ENCODE data around the gene CSN2. TPM values are rescaled to one million over a fixed set of nuclear protein-coding genes. Genes with fewer than 3 reads are reported as not detected.

CSN2 gene
- not detected in 2 replicates for total RNA-seq

DNA sequence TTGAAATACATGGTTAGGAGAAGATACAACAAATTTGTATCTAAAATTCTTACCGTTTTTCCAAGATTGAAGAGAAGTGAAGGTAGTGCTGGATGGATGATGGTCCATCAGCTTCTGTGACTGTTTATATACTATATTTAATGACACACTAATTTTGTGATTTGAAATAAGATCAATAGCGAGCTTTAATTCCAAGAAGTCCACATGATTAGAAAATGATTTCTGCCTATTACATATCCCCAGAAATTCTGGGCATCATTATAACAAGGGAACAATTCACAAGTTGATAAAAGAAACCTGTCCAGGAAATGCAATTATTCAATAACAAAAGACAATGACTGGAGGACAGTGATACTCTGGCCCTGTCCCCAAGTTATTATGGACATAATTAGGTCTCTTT is at the start of gene CSN2:
TSS of gene CSN2 (minus strand) at position 101 of the 400 bp plus-strand sequence. CDS start 4,733 bp downstream, outside the sequence.

GRCh38 chr4:69995526-69996016 is 30.0 kb upstream of the CSN2 start, which contains the start of gene STATH:
TSS of gene STATH (plus strand) at chr4:69995966. CDS start at chr4:69998438, 2,472 bp downstream.

GRCh38 chr4:69930768-69931167 is 34.8 kb downstream of the CSN2 start, which contains the start of gene CSN1S1:
TSS of gene CSN1S1 (plus strand) at chr4:69931068. CDS start at chr4:69932556, 1,488 bp downstream.

Other genes with a start within 250 kb of the CSN2 start
- gene SULT1B1, start 205.1 kb downstream of the CSN2 start, total RNA-seq, result 0.05 TPM in 1 of 2 replicates, not detected in the other
- gene SULT1E1, start 105.6 kb downstream of the CSN2 start, total RNA-seq, result 0.20 and 0.44 TPM in 2 replicates
- gene CSN1S1, start 34.7 kb downstream of the CSN2 start, total RNA-seq, result not detected in 2 replicates
- not detected in 2 replicates for gene STATH, start 30.2 kb upstream of the CSN2 start, total RNA-seq
- not detected in 2 replicates for gene HTN3, start 62.7 kb upstream of the CSN2 start, total RNA-seq
- gene HTN1, start 84.7 kb upstream of the CSN2 start, total RNA-seq, result not detected in 2 replicates
- not detected in 2 replicates for gene PRR27, start 188.5 kb upstream of the CSN2 start, total RNA-seq
- gene ODAM, start 230.0 kb upstream of the CSN2 start, total RNA-seq, result not detected in 2 replicates